ENCODE measurements around the gene CPZ.
A peak's percentile ranks its signal among the peaks of the same experiment; 100 is the strongest.

Gene CPZ

GRCh38 chr4:8592366-8593263 lies at the start of gene CPZ:
Gene CPZ, plus strand, starts transcription at chr4:8592765. Its CDS starts 69 bp downstream, at chr4:8592834.
- peaks cover 13% of the 10 kb centered on the region for H3K27me3 ChIP-seq (ENCODE audit: insufficient read depth, poor library complexity, severe bottlenecking)
- no peak for TF ChIP-seq CTCF (IDR thresholded peaks at IDR 0.05; ENCODE audit: poor library complexity, severe bottlenecking)
- DNase-seq (ENCODE audit: low spot score): no peak
- no peak within 1 kb of the TSS for H3K27ac ChIP-seq (ENCODE audit: poor library complexity, severe bottlenecking)
- no peaks in the 10 kb centered on the region for H3K9me3 ChIP-seq (ENCODE audit: severe bottlenecking)
- H3K36me3 ChIP-seq (ENCODE audit: low read depth): no peaks in the 10 kb centered on the region
- peak within 1 kb of the TSS; percentile 26 for H3K4me3 ChIP-seq (ENCODE audit: severe bottlenecking)
- ATAC-seq (ENCODE audit: low read depth): peak; percentile 64
- no peaks in the 10 kb centered on the region for H3K4me1 ChIP-seq (ENCODE audit: insufficient read depth, poor library complexity, severe bottlenecking)

GRCh38 chr4:8542776-8543525 lies 49.6 kb upstream of the CPZ start:
- peak; percentile 48 for DNase-seq (ENCODE audit: low spot score)
- H3K4me1 ChIP-seq (ENCODE audit: insufficient read depth, poor library complexity, severe bottlenecking): peaks cover 25% of the 10 kb centered on the region
- no peak for TF ChIP-seq CTCF (IDR thresholded peaks at IDR 0.05; ENCODE audit: poor library complexity, severe bottlenecking)
- no peak for ATAC-seq (ENCODE audit: low read depth)
- H3K4me3 ChIP-seq (ENCODE audit: severe bottlenecking): no peak overlapping the region
- no peak overlapping the region for H3K27ac ChIP-seq (ENCODE audit: poor library complexity, severe bottlenecking)
- H3K36me3 ChIP-seq (ENCODE audit: low read depth): no peaks in the 10 kb centered on the region
- no peaks in the 10 kb centered on the region for H3K27me3 ChIP-seq (ENCODE audit: insufficient read depth, poor library complexity, severe bottlenecking)
- no peaks in the 10 kb centered on the region for H3K9me3 ChIP-seq (ENCODE audit: severe bottlenecking)

GRCh38 chr4:8543623-8544022 lies 48.9 kb upstream of the CPZ start:
- no peak for TF ChIP-seq CTCF (IDR thresholded peaks at IDR 0.05; ENCODE audit: poor library complexity, severe bottlenecking)
- Histone ChIP-seq H3K36me3 (ENCODE audit: low read depth) (no peaks in the 10 kb centered on the region), H3K4me1 (ENCODE audit: insufficient read depth, poor library complexity, severe bottlenecking) (peaks cover 25% of the 10 kb centered on the region), H3K9me3 (ENCODE audit: severe bottlenecking) (no peaks in the 10 kb centered on the region), H3K27me3 (ENCODE audit: insufficient read depth, poor library complexity, severe bottlenecking) (no peaks in the 10 kb centered on the region), H3K27ac (ENCODE audit: poor library complexity, severe bottlenecking) (no peak overlapping the region), H3K4me3 (ENCODE audit: severe bottlenecking) (no peak overlapping the region)
- DNase-seq (ENCODE audit: low spot score) (no peak), ATAC-seq (ENCODE audit: low read depth) (no peak)

- Histone ChIP-seq H3K36me3 (ENCODE audit: low read depth) (no peaks in the 10 kb centered on the region), H3K9me3 (ENCODE audit: severe bottlenecking) (no peaks in the 10 kb centered on the region), H3K4me1 (ENCODE audit: insufficient read depth, poor library complexity, severe bottlenecking) (peaks cover 24% of the 10 kb centered on the region), H3K4me3 (ENCODE audit: severe bottlenecking) (no peak overlapping the region), H3K27me3 (ENCODE audit: insufficient read depth, poor library complexity, severe bottlenecking) (no peaks in the 10 kb centered on the region), H3K27ac (ENCODE audit: poor library complexity, severe bottlenecking) (no peak overlapping the region)
- ATAC-seq (ENCODE audit: low read depth) (no peak), DNase-seq (ENCODE audit: low spot score) (no peak)
- no peak for TF ChIP-seq CTCF (IDR thresholded peaks at IDR 0.05; ENCODE audit: poor library complexity, severe bottlenecking)
These were observed 48.3 kb upstream of the CPZ start for GRCh38 chr4:8544282-8544681.
